Mesenchymal stem cell (in vitro differentiated cells and primary cell): ENCODE results near the gene SH3TC1.
A peak's percentile ranks its signal among the peaks of the same experiment; 100 is the strongest.

ENCODE experiments used
- DNase-seq: peaks from one replicate; pipeline ENCODE4 v3.0.0-alpha.2; 2013
- H2AFZ ChIP-seq: one replicate; pipeline ENCODE4 v1.6.1; 2013; ENCODE audit warnings: low read depth, mild to moderate bottlenecking, control low read depth, inconsistent platforms, low read length, moderate library complexity
- H2AK5ac ChIP-seq: 2 replicates; pipeline ENCODE4 v1.6.1; 2013; ENCODE audit warnings: low read length, moderate library complexity, mild to moderate bottlenecking, inconsistent platforms; ENCODE audit not compliant: severe bottlenecking
- H2BK120ac ChIP-seq: one replicate; pipeline ENCODE4 v1.6.1; 2013; ENCODE audit warnings: low read depth, mild to moderate bottlenecking, inconsistent platforms, low read length, moderate library complexity
- H2BK12ac ChIP-seq, 2 experiments: one replicate each; pipeline ENCODE4 v1.6.1; 2013; ENCODE audit warnings: inconsistent platforms in 2 of 2, low read length in 2 of 2, mild to moderate bottlenecking in 2 of 2, moderate library complexity in 2 of 2, control low read depth in 1 of 2
- H2BK15ac ChIP-seq: one replicate; pipeline ENCODE4 v1.6.1; 2013; ENCODE audit warnings: mild to moderate bottlenecking, low read depth, inconsistent platforms; ENCODE audit not compliant: poor library complexity, severe bottlenecking
- H2BK5ac ChIP-seq: 2 replicates; pipeline ENCODE4 v1.6.1; 2013; ENCODE audit warnings: low read depth, mild to moderate bottlenecking, low read length, control low read depth, inconsistent platforms; ENCODE audit not compliant: poor library complexity, severe bottlenecking
- H3K14ac ChIP-seq, 2 experiments: one replicate each; pipeline ENCODE4 v1.6.1; 2013; ENCODE audit warnings: inconsistent platforms in 2 of 2, low read length in 2 of 2, control low read depth in 1 of 2, mild to moderate bottlenecking in 1 of 2, moderate library complexity in 1 of 2
- H3K18ac ChIP-seq, 2 experiments: one replicate each; pipeline ENCODE4 v1.6.1; 2013; ENCODE audit warnings: inconsistent platforms in 2 of 2, low read length in 2 of 2, control low read depth in 1 of 2, low read depth in 1 of 2, mild to moderate bottlenecking in 1 of 2
- H3K23ac ChIP-seq, 2 experiments: one replicate each; pipeline ENCODE4 v1.6.1; 2013; ENCODE audit warnings: inconsistent platforms in 2 of 2, low read length in 2 of 2, mild to moderate bottlenecking in 2 of 2, moderate library complexity in 2 of 2, control low read depth in 1 of 2
- H3K27ac ChIP-seq: 2 replicates; pipeline ENCODE4 v1.5.1; 2013; ENCODE audit warnings: mild to moderate bottlenecking, moderate library complexity, low read length, control low read depth, inconsistent platforms; ENCODE audit not compliant: poor library complexity, severe bottlenecking
- H3K27me3 ChIP-seq, 2 experiments: 2 replicates each; pipeline versions ENCODE4 v1.6.1 to v1.7.0; 2013; ENCODE audit warnings: low read length in 2 of 2, mild to moderate bottlenecking in 2 of 2, moderate library complexity in 2 of 2, control low read depth in 1 of 2, inconsistent platforms in 1 of 2; ENCODE audit not compliant: control insufficient read depth in 1 of 2, insufficient read depth in 1 of 2
- H3K36me3 ChIP-seq, 2 experiments: 2 replicates each; pipeline versions ENCODE4 v1.6.1 to v1.7.0; 2013; ENCODE audit warnings: low read length in 2 of 2, control low read depth in 1 of 2, inconsistent platforms in 1 of 2, low read depth in 1 of 2, mild to moderate bottlenecking in 1 of 2; ENCODE audit not compliant: insufficient read depth in 2 of 2, control insufficient read depth in 1 of 2
- H3K4ac ChIP-seq, 2 experiments: one replicate each; pipeline ENCODE4 v1.6.1; 2013; ENCODE audit warnings: inconsistent platforms in 2 of 2, low read length in 2 of 2, mild to moderate bottlenecking in 2 of 2, moderate library complexity in 2 of 2, control low read depth in 1 of 2, low read depth in 1 of 2
- H3K4me1 ChIP-seq: 2 replicates; pipeline ENCODE4 v1.6.1; 2013; ENCODE audit warnings: low read depth, low read length, control low read depth; ENCODE audit not compliant: control insufficient read depth, insufficient read depth
- H3K4me2 ChIP-seq: 2 replicates; pipeline ENCODE4 v1.6.1; 2013; ENCODE audit warnings: low read length, mild to moderate bottlenecking, inconsistent platforms; ENCODE audit not compliant: poor library complexity, severe bottlenecking
- H3K4me3 ChIP-seq, 2 experiments: 2 replicates each; pipeline versions ENCODE4 v1.5.1 to v1.7.0; 2013; ENCODE audit warnings: low read length in 2 of 2, mild to moderate bottlenecking in 2 of 2, control low read depth in 1 of 2, low read depth in 1 of 2; ENCODE audit not compliant: insufficient read depth in 1 of 2
- H3K79me1 ChIP-seq: replicated peaks from 2 replicates; pipeline ENCODE4 v1.6.1; 2013; ENCODE audit warnings: mild to moderate bottlenecking, control low read depth, low read length, inconsistent platforms; ENCODE audit not compliant: poor library complexity, severe bottlenecking
- H3K9ac ChIP-seq: 2 replicates; pipeline ENCODE4 v1.7.0; 2013; ENCODE audit warnings: mild to moderate bottlenecking, low read length, moderate library complexity
- H3K9me3 ChIP-seq: 2 replicates; pipeline ENCODE4 v1.7.0; 2013; ENCODE audit warnings: mild to moderate bottlenecking, low read length; ENCODE audit not compliant: control insufficient read depth
- H4K8ac ChIP-seq: one replicate; pipeline ENCODE4 v1.6.1; 2013; ENCODE audit warnings: inconsistent platforms, mild to moderate bottlenecking, low read length, moderate library complexity
- H4K91ac ChIP-seq: one replicate; pipeline ENCODE4 v1.6.1; 2013; ENCODE audit warnings: mild to moderate bottlenecking, low read length, inconsistent platforms
- WGBS: methylation state at CpG from one replicate; pipeline ENCODE4 v1.1.7; 2013; ENCODE audit warnings: mixed read lengths; 5-methylcytosine and 5-hydroxymethylcytosine counted together

SH3TC1 gene

DNA sequence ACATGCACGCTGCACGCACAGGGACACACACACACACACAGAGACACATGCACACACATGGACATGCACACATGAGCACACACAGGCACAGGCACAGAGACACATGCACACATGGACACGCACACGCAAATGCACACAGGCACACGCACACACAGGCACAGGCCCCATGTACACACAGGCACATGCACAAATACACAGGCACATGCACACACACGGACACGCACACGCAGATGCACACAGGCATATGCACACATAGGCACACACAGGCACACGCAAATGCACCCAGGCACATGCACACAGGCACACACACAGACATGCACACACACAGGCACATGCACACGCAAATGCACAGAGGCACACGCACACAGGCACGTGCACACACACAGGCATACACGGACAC, 40.1 kb downstream of the SH3TC1 start:
- no peak overlapping the region for H2AFZ ChIP-seq
- H3K4me3 ChIP-seq, result no peak overlapping the region
- H2BK15ac ChIP-seq, result no peak overlapping the region
- H3K4ac ChIP-seq, result no peak overlapping the region
- peaks cover 6 to 72% of the 10 kb centered on the region in 2 experiments for H3K36me3 ChIP-seq
- no peak overlapping the region for H3K27ac ChIP-seq
- peaks cover 23% of the 10 kb centered on the region for H3K4me1 ChIP-seq
- H3K4me2 ChIP-seq, result no peak overlapping the region
- H2BK5ac ChIP-seq, result no peak overlapping the region
- no peaks in the 10 kb centered on the region for H3K79me1 ChIP-seq
- H2BK120ac ChIP-seq, result no peak overlapping the region
- H3K18ac ChIP-seq, result no peak overlapping the region
- peak overlapping the region in 1 of 2 experiments; percentile 36 for H3K14ac ChIP-seq
- H2BK12ac ChIP-seq, result no peak overlapping the region
- 97% methylated on average over 13 of the region's 13 CpGs for WGBS
- H2AK5ac ChIP-seq, result no peak overlapping the region
- no peak for DNase-seq
- H4K91ac ChIP-seq, result peak overlapping the region; percentile 5
- no peaks in the 10 kb centered on the region for H3K27me3 ChIP-seq
- H4K8ac ChIP-seq, result no peak overlapping the region
- H3K9me3 ChIP-seq, result no peaks in the 10 kb centered on the region
- H3K23ac ChIP-seq, result no peak overlapping the region
- no peak overlapping the region for H3K9ac ChIP-seq

DNA sequence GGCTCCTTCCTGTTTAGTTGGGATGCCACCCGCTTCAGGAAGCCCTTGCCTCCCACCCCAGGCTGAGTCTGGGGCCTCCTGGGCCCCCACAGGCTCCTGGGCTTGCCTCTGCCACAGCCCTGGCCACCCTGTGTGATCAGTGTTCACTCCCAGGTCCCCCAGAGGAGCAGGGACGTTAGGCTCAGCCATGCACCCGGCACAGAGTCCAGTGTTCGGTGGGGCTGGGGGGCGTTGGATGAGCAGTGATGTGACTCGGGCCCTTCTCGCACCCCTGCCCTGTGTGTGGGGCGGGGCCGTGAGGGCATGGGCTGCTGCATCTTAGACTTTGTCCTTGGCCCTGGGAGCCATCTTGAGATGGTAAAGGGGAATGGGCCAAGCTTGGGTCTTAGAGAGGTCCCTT, 40.6 kb downstream of the SH3TC1 start:
- Histone ChIP-seq H3K4me2 (no peak overlapping the region), H2AFZ (no peak overlapping the region), H2BK120ac (no peak overlapping the region), H4K8ac (no peak overlapping the region), H3K18ac (no peak overlapping the region), H2BK5ac (no peak overlapping the region), H3K9me3 (no peaks in the 10 kb centered on the region), H3K9ac (no peak overlapping the region), H3K4me3 (no peak overlapping the region), H4K91ac (peak overlapping the region; percentile 0), H3K27ac (no peak overlapping the region), H3K23ac (no peak overlapping the region), H2BK12ac (no peak overlapping the region), H3K14ac (no peak overlapping the region), H3K4ac (no peak overlapping the region), H3K79me1 (no peaks in the 10 kb centered on the region), H3K4me1 (peaks cover 23% of the 10 kb centered on the region), H3K36me3 (peaks cover 2 to 67% of the 10 kb centered on the region in 2 experiments), H2BK15ac (no peak overlapping the region), H3K27me3 (no peaks in the 10 kb centered on the region), H2AK5ac (no peak overlapping the region)
- DNase-seq, result no peak
- 95% methylated on average over 9 of the region's 9 CpGs for WGBS

DNA sequence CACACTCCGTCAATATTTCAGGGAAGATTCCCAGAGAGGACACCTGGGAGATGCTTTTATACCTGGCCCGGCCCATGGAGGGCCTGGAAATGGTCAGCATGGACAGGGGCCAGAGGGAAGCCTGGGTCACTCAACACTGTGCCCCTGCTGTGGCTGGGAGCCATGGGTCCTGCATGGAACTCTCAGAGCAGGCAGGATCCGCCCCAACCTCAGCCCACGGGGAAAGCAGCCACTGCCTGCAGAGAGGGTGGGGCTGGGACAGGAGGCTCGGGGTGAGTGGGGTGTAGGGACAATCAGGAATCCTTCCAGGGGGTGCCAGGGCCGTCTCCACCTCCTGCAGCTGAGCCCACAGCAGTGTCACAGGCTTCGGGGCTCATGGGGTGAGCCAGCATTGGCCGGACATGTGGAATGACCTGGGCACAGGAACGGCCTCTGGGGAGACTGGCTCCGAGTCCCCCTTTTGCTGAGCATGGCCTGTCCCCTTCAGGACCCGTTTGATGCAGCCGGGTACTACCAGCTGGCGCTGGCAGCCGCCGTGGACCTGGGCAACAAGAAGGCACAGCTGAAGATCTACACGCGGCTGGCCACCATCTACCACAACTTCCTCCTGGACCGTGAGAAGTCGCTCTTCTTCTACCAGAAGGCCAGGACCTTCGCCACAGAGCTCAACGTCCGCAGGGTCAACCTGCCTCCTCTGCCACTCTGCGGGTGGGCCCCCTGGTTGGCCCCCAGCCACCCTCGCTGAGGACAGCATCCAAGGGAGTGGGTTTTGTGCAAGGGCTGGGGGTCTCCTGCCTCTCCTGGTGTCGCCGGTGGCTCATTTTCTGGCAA, 41.3 kb downstream of the SH3TC1 start:
- Histone ChIP-seq H4K8ac (no peak overlapping the region), H3K4me1 (peaks cover 23% of the 10 kb centered on the region), H3K4me3 (no peak overlapping the region), H3K36me3 (peaks cover 0 to 60% of the 10 kb centered on the region in 2 experiments), H4K91ac (no peak overlapping the region), H3K9me3 (no peaks in the 10 kb centered on the region), H3K9ac (no peak overlapping the region), H3K23ac (no peak overlapping the region), H2AFZ (no peak overlapping the region), H2AK5ac (no peak overlapping the region), H2BK12ac (no peak overlapping the region), H3K27ac (no peak overlapping the region), H3K4me2 (no peak overlapping the region), H3K79me1 (no peaks in the 10 kb centered on the region), H2BK15ac (no peak overlapping the region), H2BK5ac (no peak overlapping the region), H3K4ac (no peak overlapping the region), H3K27me3 (no peaks in the 10 kb centered on the region), H2BK120ac (no peak overlapping the region), H3K18ac (no peak overlapping the region), H3K14ac (no peak overlapping the region)
- DNase-seq, result no peak
- 89% methylated on average over 24 of the region's 26 CpGs for WGBS

DNA sequence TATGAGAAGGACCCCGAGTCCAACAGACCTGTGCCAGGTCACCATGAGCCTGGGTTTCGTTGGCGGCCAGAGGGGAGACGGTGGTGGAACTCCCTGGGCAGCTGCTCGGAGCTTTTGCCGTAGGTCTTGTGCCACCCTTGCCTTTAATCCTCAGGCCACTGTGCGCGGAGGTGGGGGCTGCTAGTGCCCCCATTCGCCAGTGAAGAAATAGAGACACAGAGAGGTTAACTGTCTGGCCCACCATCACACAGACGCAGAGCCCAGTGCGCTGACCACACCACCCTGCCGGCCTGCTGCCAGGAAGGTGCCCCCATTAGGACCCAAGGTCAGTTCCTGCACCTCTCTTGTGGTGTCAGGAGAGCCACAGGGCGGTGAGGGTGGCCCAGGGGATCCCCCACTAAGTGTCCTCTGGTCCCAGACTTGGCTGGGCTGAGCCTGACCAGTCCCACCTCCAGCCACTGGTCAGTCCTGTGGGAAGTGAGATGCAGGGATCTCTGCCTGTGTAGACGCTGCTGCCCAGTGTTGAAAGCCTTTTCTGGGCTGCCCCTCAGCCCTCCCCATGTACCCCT, 42.2 kb downstream of the SH3TC1 start:
- H3K36me3 ChIP-seq, result peaks cover 0 to 51% of the 10 kb centered on the region in 2 experiments
- no peak overlapping the region for H3K4me2 ChIP-seq
- no peak overlapping the region for H2AK5ac ChIP-seq
- no peak overlapping the region for H2BK15ac ChIP-seq
- H2BK5ac ChIP-seq, result no peak overlapping the region
- H3K79me1 ChIP-seq, result no peaks in the 10 kb centered on the region
- H3K18ac ChIP-seq, result no peak overlapping the region
- 94% methylated on average over 14 of the region's 14 CpGs for WGBS
- no peak overlapping the region for H4K91ac ChIP-seq
- H2BK12ac ChIP-seq, result no peak overlapping the region
- DNase-seq, result no peak
- H3K23ac ChIP-seq, result no peak overlapping the region
- H2BK120ac ChIP-seq, result no peak overlapping the region
- H3K9me3 ChIP-seq, result no peaks in the 10 kb centered on the region
- H3K4me1 ChIP-seq, result peaks cover 19% of the 10 kb centered on the region
- no peak overlapping the region for H3K4ac ChIP-seq
- H3K4me3 ChIP-seq, result no peak overlapping the region
- H3K27ac ChIP-seq, result no peak overlapping the region
- H3K14ac ChIP-seq, result no peak overlapping the region
- H3K27me3 ChIP-seq, result peaks cover 5% of the 10 kb centered on the region in 2 experiments
- H3K9ac ChIP-seq, result no peak overlapping the region
- H4K8ac ChIP-seq, result no peak overlapping the region
- H2AFZ ChIP-seq, result no peak overlapping the region
